ENCODE data around the gene PREX1.

DNA sequence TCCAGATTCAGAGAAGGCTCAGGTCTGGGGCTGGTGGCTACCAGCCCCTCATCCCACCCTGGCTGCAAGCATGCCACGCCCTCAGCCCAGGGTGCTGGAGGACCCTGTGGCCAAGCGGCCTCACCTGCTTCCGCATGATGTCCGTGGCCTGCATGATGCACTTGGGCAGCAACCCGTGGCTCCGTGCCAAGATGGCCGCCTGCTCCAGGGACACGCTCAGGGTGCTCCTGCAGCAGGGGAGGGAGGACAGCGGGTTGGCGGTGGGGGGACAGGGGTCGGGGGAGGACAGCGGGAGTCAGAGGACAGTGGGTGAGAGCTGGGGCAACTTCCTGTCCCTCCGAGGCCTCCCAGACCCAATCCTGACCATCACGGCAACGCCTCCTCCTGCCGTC, 200.1 kb downstream of the PREX1 start:
- TF ChIP-seq, protein P1, sequence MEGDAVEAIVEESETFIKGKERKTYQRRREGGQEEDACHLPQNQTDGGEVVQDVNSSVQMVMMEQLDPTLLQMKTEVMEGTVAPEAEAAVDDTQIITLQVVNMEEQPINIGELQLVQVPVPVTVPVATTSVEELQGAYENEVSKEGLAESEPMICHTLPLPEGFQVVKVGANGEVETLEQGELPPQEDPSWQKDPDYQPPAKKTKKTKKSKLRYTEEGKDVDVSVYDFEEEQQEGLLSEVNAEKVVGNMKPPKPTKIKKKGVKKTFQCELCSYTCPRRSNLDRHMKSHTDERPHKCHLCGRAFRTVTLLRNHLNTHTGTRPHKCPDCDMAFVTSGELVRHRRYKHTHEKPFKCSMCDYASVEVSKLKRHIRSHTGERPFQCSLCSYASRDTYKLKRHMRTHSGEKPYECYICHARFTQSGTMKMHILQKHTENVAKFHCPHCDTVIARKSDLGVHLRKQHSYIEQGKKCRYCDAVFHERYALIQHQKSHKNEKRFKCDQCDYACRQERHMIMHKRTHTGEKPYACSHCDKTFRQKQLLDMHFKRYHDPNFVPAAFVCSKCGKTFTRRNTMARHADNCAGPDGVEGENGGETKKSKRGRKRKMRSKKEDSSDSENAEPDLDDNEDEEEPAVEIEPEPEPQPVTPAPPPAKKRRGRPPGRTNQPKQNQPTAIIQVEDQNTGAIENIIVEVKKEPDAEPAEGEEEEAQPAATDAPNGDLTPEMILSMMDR (optimal IDR thresholded peaks at IDR 0.05 in 1 of 3, IDR thresholded peaks at IDR 0.05 in 1 of 3, conservative IDR thresholded peaks at IDR 0.05 in 1 of 3; ENCODE audit: extremely low read depth in 1 of 3, insufficient read depth in 2 of 3, low read length in 3 of 3) = no peak
- no peak for TF ChIP-seq EZH2 (IDR thresholded peaks at IDR 0.05; ENCODE audit: low read length)
